Heart left ventricle (tissue), 13 donors: ENCODE measurements around the gene ATP6V1D.
"Not testable (repeated sequence)": the region's sequence is repeated elsewhere in the genome, so short reads cannot be mapped to it uniquely, and the experiment has no call there.

Source experiments
- POLR2A ChIP-seq, 2 donors: fragments of 450-650 bp; IDR thresholded peaks; one replicate each; pipeline ENCODE4 v1.6.1; 2017; ENCODE audit warnings: antibody characterized with exemption in 2 of 2, mild to moderate bottlenecking in 2 of 2, moderate library complexity in 2 of 2
- TF ChIP-seq, protein P1 (sequence below), 12 donors: fragments of 200-600 bp; sonication (generic) in 4 of 12; IDR thresholded peaks; one replicate each; pipeline versions ENCODE4 v1.5.0 to v1.8.0; 2018 to 2022; ENCODE audit warnings: antibody characterized with exemption in 12 of 12, mild to moderate bottlenecking in 5 of 12
- donor health status: ischemic (EF 13 %, LVEDD 7.1; RV severe dilation, severe dysfunction).
- donor health status: DM: no; HTN: yes; CAD: no.
- donor health status: DM: no; HTN: no; CAD: no.
- donor health status: ischemic (EF 25% LVEDD 6.9; RV normal size, moderate dysfunction).
- donor health status: ischemic (EF 25% LVEDD 5.7; RV mildly dilated, moderate dysfunction).
- donor health status: ischemic (EF 35%, LVEDD 5.7; RV mildly dilated, moderate dysfunction).
- donor health status: nonischemic (EF 11% LVEDD 7.7; RV severe dilation, severe dysfunction).
- donor health status: DM: yes; HTN: yes; CAD: no.
- donor health status: PGD.
- donor health status: ischemic (EF 29% LVEDD 5.4; RV normal size, mild dysfunction).
- donor health status: nonischemic (EF 23%, LVEDD 6.1; RV moderate dilation, normal function).

DNA sequence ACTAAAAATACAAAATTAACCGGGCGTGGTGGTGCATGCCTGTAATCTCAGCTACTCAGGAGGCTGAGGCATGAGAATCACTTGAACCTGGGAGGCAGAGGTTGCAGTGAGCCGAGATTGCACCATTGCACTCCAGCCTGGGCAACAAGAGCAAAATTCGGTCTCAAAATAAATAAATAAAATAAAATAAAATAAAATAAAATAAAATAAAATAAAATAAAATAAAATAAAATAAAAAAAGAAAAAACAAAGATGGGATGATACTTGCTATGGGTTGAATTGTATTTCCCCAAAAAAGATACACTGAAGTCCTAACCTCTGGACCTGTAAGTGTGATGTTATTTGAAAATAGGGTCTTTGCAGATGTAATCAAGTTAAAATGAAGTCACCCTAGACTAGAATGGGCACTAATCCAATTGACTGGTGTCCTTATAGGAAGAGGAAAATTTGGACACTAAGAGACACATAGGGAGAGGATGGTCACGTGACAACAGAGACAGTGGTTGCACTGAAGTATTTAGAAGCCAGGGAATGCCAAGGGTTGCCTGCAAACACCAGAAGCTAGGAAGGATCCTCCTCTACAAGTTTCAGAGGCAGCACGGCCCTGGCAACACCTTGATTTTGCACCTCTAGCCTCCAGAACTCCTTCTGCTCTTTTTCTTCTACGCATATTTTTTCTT lies 48.7 kb upstream of the ATP6V1D start:
- TF ChIP-seq, protein P1, sequence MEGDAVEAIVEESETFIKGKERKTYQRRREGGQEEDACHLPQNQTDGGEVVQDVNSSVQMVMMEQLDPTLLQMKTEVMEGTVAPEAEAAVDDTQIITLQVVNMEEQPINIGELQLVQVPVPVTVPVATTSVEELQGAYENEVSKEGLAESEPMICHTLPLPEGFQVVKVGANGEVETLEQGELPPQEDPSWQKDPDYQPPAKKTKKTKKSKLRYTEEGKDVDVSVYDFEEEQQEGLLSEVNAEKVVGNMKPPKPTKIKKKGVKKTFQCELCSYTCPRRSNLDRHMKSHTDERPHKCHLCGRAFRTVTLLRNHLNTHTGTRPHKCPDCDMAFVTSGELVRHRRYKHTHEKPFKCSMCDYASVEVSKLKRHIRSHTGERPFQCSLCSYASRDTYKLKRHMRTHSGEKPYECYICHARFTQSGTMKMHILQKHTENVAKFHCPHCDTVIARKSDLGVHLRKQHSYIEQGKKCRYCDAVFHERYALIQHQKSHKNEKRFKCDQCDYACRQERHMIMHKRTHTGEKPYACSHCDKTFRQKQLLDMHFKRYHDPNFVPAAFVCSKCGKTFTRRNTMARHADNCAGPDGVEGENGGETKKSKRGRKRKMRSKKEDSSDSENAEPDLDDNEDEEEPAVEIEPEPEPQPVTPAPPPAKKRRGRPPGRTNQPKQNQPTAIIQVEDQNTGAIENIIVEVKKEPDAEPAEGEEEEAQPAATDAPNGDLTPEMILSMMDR (IDR thresholded peaks at IDR 0.05) = not testable (repeated sequence)
- not testable (repeated sequence) for TF ChIP-seq POLR2A (IDR thresholded peaks at IDR 0.05)
